ENCODE results near the gene SAFB2.
A peak's percentile ranks its signal among the peaks of the same experiment; 100 is the strongest.

The SAFB2 gene

GRCh38 chr19:5585461-5586299, 36.9 kb downstream of the SAFB2 start:
- DNase-seq (ENCODE audit: insufficient read length, low spot score) (no peak), FAIRE-seq (no peak)

DNA sequence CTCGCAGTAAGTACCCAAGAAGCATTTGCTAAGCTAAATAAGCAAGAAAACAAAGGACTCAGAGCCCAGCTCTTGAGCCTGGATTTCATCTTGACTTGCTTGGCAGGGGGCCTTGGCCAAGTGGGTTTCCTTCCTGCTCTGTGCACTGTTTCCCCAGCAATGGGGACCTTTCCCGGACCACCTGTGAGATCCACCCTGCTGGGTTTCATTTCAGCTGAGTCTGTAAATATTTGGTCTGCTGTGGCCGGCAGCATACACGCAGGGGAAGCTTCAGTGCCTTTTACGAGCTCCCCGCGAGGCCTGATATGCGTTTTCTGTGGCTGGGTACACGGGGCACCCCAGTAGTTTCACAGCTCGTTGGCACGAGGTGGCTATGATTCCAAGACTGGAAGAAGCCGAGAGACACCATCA, 42.4 kb downstream of the SAFB2 start:
- FAIRE-seq (no peak), DNase-seq (ENCODE audit: insufficient read length, low spot score) (no peak)

DNA sequence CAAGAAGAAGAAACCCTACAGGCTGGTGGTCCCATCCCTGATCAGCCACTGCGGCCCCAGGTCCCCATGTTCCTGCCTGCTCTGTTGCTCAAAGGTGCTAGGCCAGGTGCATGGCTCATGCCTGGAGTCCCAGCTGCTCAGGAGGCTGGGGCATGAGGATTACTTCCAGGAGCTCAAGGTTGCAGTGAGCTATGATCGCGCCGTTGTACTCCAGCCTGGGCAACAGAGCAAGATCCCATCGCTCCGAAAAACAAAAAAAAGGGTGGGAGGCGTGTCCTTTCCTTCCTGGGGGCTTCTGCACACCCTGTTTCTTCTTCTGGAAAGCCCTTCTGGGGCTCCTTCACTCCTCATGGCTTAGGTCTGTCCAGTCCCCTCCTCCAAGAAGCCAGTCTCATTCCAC, 42.9 kb downstream of the SAFB2 start:
- FAIRE-seq = no peak

GRCh38 chr19:5579286-5579685, 43.3 kb downstream of the SAFB2 start:
- no peak for FAIRE-seq
- DNase-seq (ENCODE audit: insufficient read length, low spot score) = no peak

More for the DNA sequence above, 42.9 kb downstream of the SAFB2 start:
- no peak for DNase-seq (ENCODE audit: insufficient read length, low spot score)

DNA sequence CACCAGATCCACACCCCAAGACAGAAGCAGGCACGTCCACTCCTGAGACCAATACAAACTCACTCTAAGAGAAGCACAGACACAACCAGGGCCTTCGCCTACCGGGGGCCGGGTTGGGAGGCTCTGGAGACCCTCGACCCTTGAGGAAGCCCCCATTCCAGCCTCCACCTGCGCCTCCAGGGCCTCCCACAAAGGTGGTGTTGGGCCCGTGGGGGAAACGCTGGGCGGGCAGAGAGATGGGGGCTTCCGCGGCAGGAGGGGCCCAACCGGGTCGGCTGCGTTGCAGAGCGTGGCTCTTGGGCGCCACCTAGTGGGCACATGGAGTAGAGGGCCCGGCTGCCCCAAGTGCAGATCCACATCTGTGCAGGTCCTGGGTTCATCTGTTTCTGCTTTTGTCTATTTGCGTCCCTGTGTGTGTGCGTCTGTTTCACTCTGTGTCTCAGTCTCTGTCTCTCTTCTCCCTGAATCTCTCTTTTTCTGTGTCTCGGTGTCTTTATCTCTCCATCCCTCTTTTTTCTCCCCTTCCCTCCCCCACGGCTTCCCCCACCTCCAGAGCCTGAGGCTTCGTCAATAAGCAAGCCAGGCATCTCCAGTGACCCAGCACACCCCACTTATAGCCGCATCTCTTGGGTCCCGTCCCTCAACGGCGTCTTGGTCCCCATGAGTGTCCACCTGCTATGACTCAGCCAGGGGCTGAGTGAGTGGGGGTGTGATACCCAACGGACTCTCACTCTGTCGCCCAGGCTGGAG, 44.3 kb downstream of the SAFB2 start:
- no peak for FAIRE-seq

DNA sequence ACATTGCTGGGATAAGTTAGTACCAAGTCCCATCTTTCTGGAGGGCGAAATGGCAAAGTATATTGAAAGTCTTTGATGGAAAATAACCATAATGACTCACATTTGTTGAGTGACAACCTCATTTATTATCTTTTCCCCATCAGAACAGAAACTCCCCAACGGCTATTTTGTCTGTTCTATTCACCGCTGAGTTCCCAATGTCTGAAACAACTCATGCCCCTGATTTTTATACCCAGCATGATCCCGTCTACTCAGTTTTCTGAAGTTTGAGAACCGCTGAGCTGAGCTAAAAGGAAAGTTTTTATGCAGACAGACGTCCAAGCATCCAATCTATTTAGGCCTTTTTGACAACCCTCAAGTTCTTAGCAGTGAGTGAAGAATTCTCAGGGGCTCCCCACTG, 47.0 kb downstream of the SAFB2 start:
- no peak for FAIRE-seq

More for the DNA sequence above, 44.3 kb downstream of the SAFB2 start:
- peak; percentile 75 for DNase-seq (ENCODE audit: insufficient read length, low spot score)

DNA sequence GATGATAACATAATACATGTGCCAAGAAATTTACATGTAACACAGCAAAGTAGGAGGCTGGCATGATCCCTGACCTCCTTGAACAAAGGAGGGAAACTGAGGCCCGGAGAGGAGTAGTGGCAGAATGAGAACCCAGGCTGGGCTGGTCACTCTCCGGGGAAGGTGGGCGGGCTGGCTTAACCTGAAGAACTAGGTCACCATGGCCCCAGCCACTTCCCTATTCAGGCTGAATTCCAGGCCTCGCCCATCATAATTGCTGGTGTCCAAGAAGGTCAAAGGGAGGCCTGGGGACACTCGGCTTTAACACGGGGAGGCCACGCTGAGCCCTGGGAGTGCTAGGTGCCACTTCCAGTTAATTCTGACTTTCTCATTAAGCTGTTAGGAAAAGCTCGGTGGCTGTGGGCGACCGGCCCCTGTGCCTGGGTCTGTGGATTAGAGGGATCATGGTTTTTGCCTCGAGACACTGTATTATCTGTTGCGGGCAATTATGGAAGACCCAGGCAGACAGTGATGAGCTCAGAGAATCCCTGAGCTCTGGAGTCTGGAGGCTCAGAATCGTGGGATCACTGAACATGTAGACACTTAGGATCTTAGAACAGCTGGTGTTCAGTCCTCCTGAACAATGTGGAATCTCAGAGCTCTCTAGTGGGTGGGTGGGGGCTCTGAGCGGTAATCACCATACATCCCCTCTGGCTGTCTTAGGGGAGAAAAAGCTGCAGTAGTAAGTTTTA, 49.9 kb downstream of the SAFB2 start:
- DNase-seq (ENCODE audit: insufficient read length, low spot score) = no peak

More for the DNA sequence above, 47.0 kb downstream of the SAFB2 start:
- no peak for DNase-seq (ENCODE audit: insufficient read length, low spot score)

GRCh38 chr19:5571777-5572176, 50.8 kb downstream of the SAFB2 start:
- FAIRE-seq = no peak
- DNase-seq (ENCODE audit: insufficient read length, low spot score) = no peak

More for the DNA sequence above, 49.9 kb downstream of the SAFB2 start:
- FAIRE-seq = no peak

- no peak for DNase-seq (ENCODE audit: insufficient read length, low spot score)
- no peak for FAIRE-seq
These were observed 54.6 kb downstream of the SAFB2 start for GRCh38 chr19:5567970-5568407.

DNA sequence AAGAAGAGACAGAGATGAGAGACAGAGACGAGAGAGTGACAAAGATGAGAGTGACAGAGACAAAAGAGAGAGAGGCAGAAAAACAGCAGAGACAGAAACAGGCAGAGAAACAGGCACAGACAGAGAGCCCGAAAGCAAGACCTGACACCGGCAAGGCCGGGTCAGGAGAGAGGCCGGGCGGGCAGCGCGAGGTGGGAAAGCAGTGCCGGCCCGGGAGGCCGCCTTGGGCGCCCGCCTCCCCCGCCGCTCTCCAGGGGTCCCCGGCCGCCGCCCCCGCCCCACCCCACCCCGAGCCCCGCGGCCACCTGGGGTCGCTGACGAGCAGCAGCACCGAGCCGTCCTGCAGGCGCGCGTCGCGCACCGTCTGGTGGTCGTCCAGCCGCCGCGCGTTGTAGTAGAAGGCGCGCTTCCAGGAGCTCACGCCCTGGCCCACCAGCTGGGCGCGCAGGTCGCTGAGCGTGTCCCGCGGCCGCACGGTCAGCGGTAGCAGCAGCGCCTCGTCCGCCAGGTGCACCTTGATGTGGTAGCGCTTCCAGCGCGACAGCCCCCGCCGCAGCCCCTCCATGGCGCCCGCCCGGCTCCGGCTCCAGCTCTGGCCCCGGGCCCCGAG, 55.1 kb downstream of the SAFB2 start, which contains the start of gene TINCR:
TSS of gene TINCR (minus strand) at position 594 of the 610 bp plus-strand sequence.
- no peak for DNase-seq (ENCODE audit: insufficient read length, low spot score)
- FAIRE-seq = no peak

- FAIRE-seq (no peak), DNase-seq (ENCODE audit: insufficient read length, low spot score) (no peak)
These were observed 57.6 kb downstream of the SAFB2 start for GRCh38 chr19:5564930-5565329.

- DNase-seq (ENCODE audit: insufficient read length, low spot score) (peak; percentile 50), FAIRE-seq (no peak)
These were observed 58.5 kb downstream of the SAFB2 start for GRCh38 chr19:5563935-5564612.

GRCh38 chr19:5563008-5563431, 59.6 kb downstream of the SAFB2 start:
- FAIRE-seq = no peak
- no peak for DNase-seq (ENCODE audit: insufficient read length, low spot score)

DNA sequence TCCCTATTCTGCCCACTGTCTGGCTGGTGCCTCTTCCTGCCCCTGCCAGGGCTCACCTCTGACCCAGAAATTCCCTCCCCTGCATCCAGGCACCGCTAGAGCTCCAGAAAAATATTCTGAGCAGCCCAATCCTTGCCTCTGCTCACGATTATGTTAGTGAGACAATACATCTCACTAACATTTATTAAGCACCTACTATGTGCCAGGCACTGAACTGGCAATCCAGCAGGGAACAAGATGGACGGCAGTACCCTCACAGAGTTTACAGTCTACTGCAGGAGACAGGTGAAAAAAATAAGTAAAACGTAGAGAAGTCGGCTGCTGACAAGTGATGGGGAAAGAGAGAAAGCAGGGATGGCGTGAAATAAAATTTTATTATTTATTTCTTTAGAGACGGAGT, 60.3 kb downstream of the SAFB2 start:
- FAIRE-seq (no peak), DNase-seq (ENCODE audit: insufficient read length, low spot score) (no peak)

DNA sequence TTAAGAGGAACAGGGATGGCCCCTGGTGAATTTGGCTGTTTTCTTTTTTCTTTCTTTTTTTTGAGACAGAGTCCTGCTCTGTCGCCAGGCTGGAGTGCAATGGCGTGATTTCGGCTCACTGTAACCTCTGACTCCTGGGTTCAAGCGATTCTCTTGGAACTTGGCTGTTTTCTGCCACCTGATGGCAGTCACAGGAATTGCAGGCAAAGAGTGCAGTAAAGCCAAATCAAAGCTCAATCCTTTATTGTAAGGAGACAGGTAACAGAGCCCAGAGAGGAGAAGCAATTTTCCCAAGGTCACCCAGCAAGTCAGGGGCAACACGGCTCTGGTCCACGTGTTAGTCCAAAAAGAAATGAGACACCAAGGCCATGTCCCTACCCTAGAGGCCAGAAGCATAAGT, 61.0 kb downstream of the SAFB2 start:
- DNase-seq (ENCODE audit: insufficient read length, low spot score) = no peak
- no peak for FAIRE-seq

DNA sequence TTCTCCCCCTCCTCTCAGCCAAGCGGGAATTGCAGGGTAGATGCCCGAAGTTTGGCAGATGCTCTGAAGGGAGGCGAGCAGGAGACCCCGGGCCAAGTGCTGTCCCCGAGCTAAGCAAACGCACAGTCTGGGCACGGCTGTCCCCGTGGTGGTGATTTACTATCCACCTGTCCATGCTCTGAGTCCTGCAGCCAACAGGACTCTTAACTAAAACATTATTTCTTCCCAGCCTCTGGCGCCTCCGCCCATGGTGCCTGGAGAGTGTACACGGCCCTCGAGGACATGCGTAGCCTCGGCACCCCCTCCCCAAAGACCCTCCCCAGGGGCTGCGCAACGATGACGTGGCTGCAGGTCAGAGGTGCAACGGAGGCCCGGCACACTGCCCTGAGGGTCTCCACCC, 62.4 kb downstream of the SAFB2 start:
- DNase-seq (ENCODE audit: insufficient read length, low spot score) (no peak), FAIRE-seq (no peak)

GRCh38 chr19:5559804-5560133, 62.8 kb downstream of the SAFB2 start:
- no peak for DNase-seq (ENCODE audit: insufficient read length, low spot score)
- no peak for FAIRE-seq

- DNase-seq (ENCODE audit: insufficient read length, low spot score) = no peak
- FAIRE-seq = no peak
These were observed 64.4 kb downstream of the SAFB2 start for GRCh38 chr19:5558101-5558621.

- DNase-seq (ENCODE audit: insufficient read length, low spot score) = no peak
- FAIRE-seq = no peak
These were observed 64.9 kb downstream of the SAFB2 start for GRCh38 chr19:5557691-5558090.

DNA sequence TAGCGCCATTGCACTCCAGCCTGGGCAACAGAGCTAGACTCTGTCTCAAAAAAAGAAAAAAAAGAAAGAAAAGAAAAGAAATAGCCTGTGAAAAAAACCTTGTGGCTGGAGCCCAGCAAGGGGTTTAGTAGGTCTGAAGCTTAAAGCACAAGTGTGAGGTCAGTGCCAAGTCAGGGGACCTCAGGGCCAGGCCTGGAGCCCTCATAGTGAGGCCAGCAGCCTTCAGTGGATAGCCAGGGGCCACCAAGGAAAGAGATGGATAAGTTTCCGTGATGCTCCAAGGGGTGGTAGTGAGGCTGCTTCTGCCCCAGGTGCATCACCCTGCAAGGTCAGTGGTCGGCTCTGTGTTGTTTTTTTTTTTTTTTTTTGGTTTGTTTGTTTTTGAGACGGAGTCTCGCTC, 67.7 kb downstream of the SAFB2 start:
- DNase-seq (ENCODE audit: insufficient read length, low spot score) (no peak), FAIRE-seq (no peak)
